ENCODE measurements around the gene JMJD1C.

DNA sequence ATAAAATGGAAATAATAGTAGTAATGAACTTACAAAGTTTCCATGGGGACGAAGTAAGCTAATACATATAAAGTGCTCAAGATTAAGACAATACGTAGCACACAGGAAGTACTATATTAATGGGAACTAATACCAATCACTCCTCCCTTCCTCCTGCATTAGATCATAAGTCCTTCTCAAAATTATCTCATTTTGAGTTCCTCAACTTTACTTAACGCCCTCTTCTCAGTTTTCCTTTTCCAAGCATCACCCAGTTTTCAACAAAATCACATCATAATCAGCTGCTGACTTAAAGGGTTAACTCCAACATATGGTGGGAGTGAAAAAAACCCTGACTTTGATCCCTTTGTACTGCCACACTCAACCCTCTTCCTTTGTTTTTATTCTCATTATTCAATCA lies 24.4 kb downstream of the JMJD1C start:
- TF ChIP-seq, protein P1, sequence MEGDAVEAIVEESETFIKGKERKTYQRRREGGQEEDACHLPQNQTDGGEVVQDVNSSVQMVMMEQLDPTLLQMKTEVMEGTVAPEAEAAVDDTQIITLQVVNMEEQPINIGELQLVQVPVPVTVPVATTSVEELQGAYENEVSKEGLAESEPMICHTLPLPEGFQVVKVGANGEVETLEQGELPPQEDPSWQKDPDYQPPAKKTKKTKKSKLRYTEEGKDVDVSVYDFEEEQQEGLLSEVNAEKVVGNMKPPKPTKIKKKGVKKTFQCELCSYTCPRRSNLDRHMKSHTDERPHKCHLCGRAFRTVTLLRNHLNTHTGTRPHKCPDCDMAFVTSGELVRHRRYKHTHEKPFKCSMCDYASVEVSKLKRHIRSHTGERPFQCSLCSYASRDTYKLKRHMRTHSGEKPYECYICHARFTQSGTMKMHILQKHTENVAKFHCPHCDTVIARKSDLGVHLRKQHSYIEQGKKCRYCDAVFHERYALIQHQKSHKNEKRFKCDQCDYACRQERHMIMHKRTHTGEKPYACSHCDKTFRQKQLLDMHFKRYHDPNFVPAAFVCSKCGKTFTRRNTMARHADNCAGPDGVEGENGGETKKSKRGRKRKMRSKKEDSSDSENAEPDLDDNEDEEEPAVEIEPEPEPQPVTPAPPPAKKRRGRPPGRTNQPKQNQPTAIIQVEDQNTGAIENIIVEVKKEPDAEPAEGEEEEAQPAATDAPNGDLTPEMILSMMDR (IDR thresholded peaks at IDR 0.05): no peak
- no peak for TF ChIP-seq POLR2A (IDR thresholded peaks at IDR 0.05)
